HepG2 (cell line): ENCODE measurements around the gene PCNT. TPM values are rescaled to one million over a fixed set of nuclear protein-coding genes. Genes with fewer than 3 reads are reported as not detected.

Experiments
- BCL6 ChIP-seq: IDR thresholded peaks from 2 replicates; pipeline ENCODE4 v1.6.1; 2016; ENCODE audit warnings: missing genetic modification reagents, missing compliant biosample characterization
- CREB1 ChIP-seq, 2 experiments: fragments of 450-650 bp in 1 of 2; IDR thresholded peaks; 2 replicates each; pipeline ENCODE4 v1.6.1; 2016 to 2017; ENCODE audit warnings: control low read depth in 1 of 2, mild to moderate bottlenecking in 1 of 2, missing compliant biosample characterization in 1 of 2, missing genetic modification characterization in 1 of 2
- HMG20A ChIP-seq: IDR thresholded peaks from 2 replicates; pipeline ENCODE4 v1.6.1; 2016; ENCODE audit warnings: borderline replicate concordance
- ISX ChIP-seq: sonication (generic); formaldehyde crosslinking; conservative IDR thresholded peaks from 2 replicates; pipeline ENCODE4 v1.5.0; 2020; ENCODE audit warnings: missing genetic modification reagents
- KAT8 ChIP-seq: IDR thresholded peaks from 2 replicates; pipeline ENCODE4 v1.6.1; 2016; ENCODE audit warnings: missing genetic modification reagents, missing compliant biosample characterization
- NFIC ChIP-seq: IDR thresholded peaks from 2 replicates; pipeline ENCODE4 v1.6.1; 2012; ENCODE audit warnings: mild to moderate bottlenecking, low read length, inconsistent platforms
- NKX3-1 ChIP-seq: sonication (generic); formaldehyde crosslinking; IDR thresholded peaks from 2 replicates; pipeline ENCODE4 v1.5.0; 2020; ENCODE audit warnings: missing genetic modification reagents
- NR2C2 ChIP-seq: sonication (generic); formaldehyde crosslinking; IDR thresholded peaks from 2 replicates; pipeline ENCODE4 v1.4.0; 2020; ENCODE audit warnings: missing genetic modification reagents, mild to moderate bottlenecking, moderate library complexity, borderline replicate concordance
- ONECUT2 ChIP-seq: sonication (generic); formaldehyde crosslinking; IDR thresholded peaks from 2 replicates; pipeline ENCODE4 v1.4.0; 2020; ENCODE audit warnings: missing genetic modification reagents
- PHF5A ChIP-seq: IDR thresholded peaks from one replicate; pipeline ENCODE4 v1.6.1; 2018; ENCODE audit warnings: low read depth, missing genetic modification reagents; ENCODE audit not compliant: unreplicated experiment
- SNAPC2 ChIP-seq: sonication (generic); formaldehyde crosslinking; IDR thresholded peaks from 2 replicates; pipeline ENCODE4 v1.8.1; 2022; ENCODE audit warnings: mild to moderate bottlenecking, missing genetic modification reagents
- THYN1 ChIP-seq: sonication (generic); formaldehyde crosslinking; IDR thresholded peaks from 2 replicates; pipeline ENCODE4 v1.8.1; 2023; ENCODE audit warnings: low read depth, mild to moderate bottlenecking, moderate library complexity, missing genetic modification reagents, borderline replicate concordance
- ZNF230 ChIP-seq: sonication (generic); formaldehyde crosslinking; IDR thresholded peaks from 2 replicates; pipeline ENCODE4 v1.4.0; 2020; ENCODE audit warnings: mild to moderate bottlenecking, missing genetic modification reagents
- ZNF572 ChIP-seq: sonication (generic); formaldehyde crosslinking; IDR thresholded peaks from 2 replicates; pipeline ENCODE4 v1.5.1; 2020; ENCODE audit warnings: mild to moderate bottlenecking, missing genetic modification reagents
- ZNF747 ChIP-seq: sonication (generic); formaldehyde crosslinking; IDR thresholded peaks from 2 replicates; pipeline ENCODE4 v1.8.1; 2023; ENCODE audit warnings: missing genetic modification reagents, mild to moderate bottlenecking, borderline replicate concordance
- ZNF761 ChIP-seq: sonication (generic); formaldehyde crosslinking; conservative IDR thresholded peaks from 2 replicates; pipeline ENCODE4 v1.4.0; 2020; ENCODE audit warnings: mild to moderate bottlenecking, missing genetic modification reagents
- ZSCAN21 ChIP-seq: sonication (generic); formaldehyde crosslinking; IDR thresholded peaks from 2 replicates; pipeline ENCODE4 v1.8.0; 2022; ENCODE audit warnings: mild to moderate bottlenecking, missing genetic modification reagents, moderate library complexity, borderline replicate concordance
- ZSCAN25 ChIP-seq: sonication (generic); formaldehyde crosslinking; IDR thresholded peaks from 2 replicates; pipeline ENCODE4 v1.8.0; 2022; ENCODE audit warnings: mild to moderate bottlenecking, missing genetic modification reagents
- polyA plus RNA-seq, 8 experiments: library from polyadenylated mRNA; depleted of rRNA in 3 of 8; stranded (reverse) in 7 of 8; unstranded in 1 of 8; fragments of >200 nt; fragmentation: Illumina TruSeq in 4 of 8; extraction: Trizol in 4 of 8; gene quantifications; 2 replicates each; pipeline versions ENCODE4 v1.2.1 to v1.2.3, GENCODE V29; 2011 to 2016; ENCODE audit warnings: low read depth in 4 of 8, missing spikeins in 1 of 8, mixed read lengths in 1 of 8; ENCODE audit not compliant: insufficient read depth in 1 of 8
- total RNA-seq, 5 experiments: library from RNA; depleted of rRNA; stranded (reverse); fragments of >200 nt; fragmentation: Illumina TruSeq; extraction: Trizol; gene quantifications; 2 replicates each; pipeline ENCODE4 v1.2.3, GENCODE V29; 2016; ENCODE audit warnings: low read depth in 1 of 5
- TF ChIP-seq, protein P1 (sequence below): sonication (generic); formaldehyde crosslinking; IDR thresholded peaks from 2 replicates; pipeline ENCODE4 v1.4.0; 2020; ENCODE audit warnings: missing genetic modification reagents
- TF ChIP-seq, protein P2 (sequence below): sonication (generic); formaldehyde crosslinking; IDR thresholded peaks from 2 replicates; pipeline ENCODE4 v1.8.1; 2023; ENCODE audit warnings: mild to moderate bottlenecking, missing genetic modification reagents
- TF ChIP-seq, protein P3 (sequence below): sonication (generic); formaldehyde crosslinking; IDR thresholded peaks from 2 replicates; pipeline ENCODE4 v1.4.0; 2020; ENCODE audit warnings: missing genetic modification reagents
- TF ChIP-seq, protein P4 (sequence below): sonication (generic); formaldehyde crosslinking; IDR thresholded peaks from 2 replicates; pipeline ENCODE4 v1.4.0; 2020; ENCODE audit warnings: mild to moderate bottlenecking, missing genetic modification reagents
- TF ChIP-seq, protein P5 (sequence below): sonication (generic); formaldehyde crosslinking; IDR thresholded peaks from 2 replicates; pipeline ENCODE4 v1.4.0; 2020; ENCODE audit warnings: mild to moderate bottlenecking, missing genetic modification reagents
- TF ChIP-seq, protein P6 (sequence below): sonication (generic); formaldehyde crosslinking; IDR thresholded peaks from 2 replicates; pipeline ENCODE4 v1.8.0; 2022; ENCODE audit warnings: missing genetic modification reagents, mild to moderate bottlenecking, borderline replicate concordance

Gene PCNT
- total and polyA plus RNA-seq, 2 of the 13 experiments (the other 11 are each of a cell fraction or from before 2014, with no cell fraction given): 5.6 to 12.4 TPM

DNA sequence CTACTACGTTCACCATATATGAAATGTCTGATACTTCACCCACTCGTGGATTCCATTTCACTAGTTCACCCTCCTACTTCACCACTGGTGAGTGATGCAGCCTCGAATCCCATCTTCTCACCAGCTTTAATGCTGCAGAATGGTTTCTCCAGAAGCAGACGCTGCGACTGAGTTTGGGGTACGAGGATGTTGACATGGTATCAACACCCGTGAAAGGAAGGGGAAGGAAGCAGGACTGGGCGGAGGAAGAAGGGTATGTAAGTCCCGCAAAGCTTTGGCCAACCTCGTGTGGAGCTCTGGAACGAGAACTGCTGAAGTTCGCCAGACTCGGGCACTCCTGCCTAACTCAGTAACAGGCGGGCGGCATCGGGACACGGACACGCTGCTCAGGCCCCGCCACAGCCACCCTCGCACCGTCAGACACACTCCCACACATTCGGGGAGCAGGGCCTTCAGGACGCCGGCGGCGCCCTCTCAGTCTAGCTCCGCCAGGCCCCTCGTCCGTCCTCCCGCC is 133.9 kb downstream of the PCNT start (continued):
- TF ChIP-seq ZNF747 (CRISPR knock-in tag) (no peak), ZSCAN25 (CRISPR knock-in tag) (no peak), THYN1 (CRISPR knock-in tag) (no peak), ISX (no peak), NKX3-1 (no peak; the same call in 1 of the 2 replicates), ONECUT2 (CRISPR knock-in tag) (0 out of 2 replicates have a peak, but pooled peaks have one; percentile 7), ZSCAN21 (CRISPR knock-in tag) (no peak), ZNF572 (CRISPR knock-in tag) (no peak), PHF5A (CRISPR knock-in tag) (no peak), NFIC (no peak), CREB1 (IDR thresholded peaks at IDR 0.05) (no peak), CREB1 (CRISPR knock-in tag; IDR thresholded peaks at IDR 0.05) (no peak), HMG20A (CRISPR knock-in tag) (no peak), BCL6 (CRISPR knock-in tag) (0 out of 2 replicates have a peak, but pooled peaks have one; percentile 16), NR2C2 (no peak), ZNF230 (CRISPR knock-in tag) (no peak), KAT8 (CRISPR knock-in tag) (no peak), SNAPC2 (0 out of 2 replicates have a peak, but pooled peaks have one; percentile 4), ZNF761 (no peak)
- TF ChIP-seq, protein P1, sequence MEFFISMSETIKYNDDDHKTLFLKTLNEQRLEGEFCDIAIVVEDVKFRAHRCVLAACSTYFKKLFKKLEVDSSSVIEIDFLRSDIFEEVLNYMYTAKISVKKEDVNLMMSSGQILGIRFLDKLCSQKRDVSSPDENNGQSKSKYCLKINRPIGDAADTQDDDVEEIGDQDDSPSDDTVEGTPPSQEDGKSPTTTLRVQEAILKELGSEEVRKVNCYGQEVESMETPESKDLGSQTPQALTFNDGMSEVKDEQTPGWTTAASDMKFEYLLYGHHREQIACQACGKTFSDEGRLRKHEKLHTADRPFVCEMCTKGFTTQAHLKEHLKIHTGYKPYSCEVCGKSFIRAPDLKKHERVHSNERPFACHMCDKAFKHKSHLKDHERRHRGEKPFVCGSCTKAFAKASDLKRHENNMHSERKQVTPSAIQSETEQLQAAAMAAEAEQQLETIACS (CRISPR knock-in tag): no peak
- TF ChIP-seq, protein P2, sequence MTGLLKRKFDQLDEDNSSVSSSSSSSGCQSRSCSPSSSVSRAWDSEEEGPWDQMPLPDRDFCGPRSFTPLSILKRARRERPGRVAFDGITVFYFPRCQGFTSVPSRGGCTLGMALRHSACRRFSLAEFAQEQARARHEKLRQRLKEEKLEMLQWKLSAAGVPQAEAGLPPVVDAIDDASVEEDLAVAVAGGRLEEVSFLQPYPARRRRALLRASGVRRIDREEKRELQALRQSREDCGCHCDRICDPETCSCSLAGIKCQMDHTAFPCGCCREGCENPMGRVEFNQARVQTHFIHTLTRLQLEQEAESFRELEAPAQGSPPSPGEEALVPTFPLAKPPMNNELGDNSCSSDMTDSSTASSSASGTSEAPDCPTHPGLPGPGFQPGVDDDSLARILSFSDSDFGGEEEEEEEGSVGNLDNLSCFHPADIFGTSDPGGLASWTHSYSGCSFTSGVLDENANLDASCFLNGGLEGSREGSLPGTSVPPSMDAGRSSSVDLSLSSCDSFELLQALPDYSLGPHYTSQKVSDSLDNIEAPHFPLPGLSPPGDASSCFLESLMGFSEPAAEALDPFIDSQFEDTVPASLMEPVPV: 0 out of 2 replicates have a peak, but pooled peaks have one; percentile 76
- TF ChIP-seq, protein P3, sequence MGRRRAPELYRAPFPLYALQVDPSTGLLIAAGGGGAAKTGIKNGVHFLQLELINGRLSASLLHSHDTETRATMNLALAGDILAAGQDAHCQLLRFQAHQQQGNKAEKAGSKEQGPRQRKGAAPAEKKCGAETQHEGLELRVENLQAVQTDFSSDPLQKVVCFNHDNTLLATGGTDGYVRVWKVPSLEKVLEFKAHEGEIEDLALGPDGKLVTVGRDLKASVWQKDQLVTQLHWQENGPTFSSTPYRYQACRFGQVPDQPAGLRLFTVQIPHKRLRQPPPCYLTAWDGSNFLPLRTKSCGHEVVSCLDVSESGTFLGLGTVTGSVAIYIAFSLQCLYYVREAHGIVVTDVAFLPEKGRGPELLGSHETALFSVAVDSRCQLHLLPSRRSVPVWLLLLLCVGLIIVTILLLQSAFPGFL (CRISPR knock-in tag): no peak
- TF ChIP-seq, protein P4, sequence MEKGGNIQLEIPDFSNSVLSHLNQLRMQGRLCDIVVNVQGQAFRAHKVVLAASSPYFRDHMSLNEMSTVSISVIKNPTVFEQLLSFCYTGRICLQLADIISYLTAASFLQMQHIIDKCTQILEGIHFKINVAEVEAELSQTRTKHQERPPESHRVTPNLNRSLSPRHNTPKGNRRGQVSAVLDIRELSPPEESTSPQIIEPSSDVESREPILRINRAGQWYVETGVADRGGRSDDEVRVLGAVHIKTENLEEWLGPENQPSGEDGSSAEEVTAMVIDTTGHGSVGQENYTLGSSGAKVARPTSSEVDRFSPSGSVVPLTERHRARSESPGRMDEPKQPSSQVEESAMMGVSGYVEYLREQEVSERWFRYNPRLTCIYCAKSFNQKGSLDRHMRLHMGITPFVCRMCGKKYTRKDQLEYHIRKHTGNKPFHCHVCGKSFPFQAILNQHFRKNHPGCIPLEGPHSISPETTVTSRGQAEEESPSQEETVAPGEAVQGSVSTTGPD (CRISPR knock-in tag): no peak
- TF ChIP-seq, protein P5, sequence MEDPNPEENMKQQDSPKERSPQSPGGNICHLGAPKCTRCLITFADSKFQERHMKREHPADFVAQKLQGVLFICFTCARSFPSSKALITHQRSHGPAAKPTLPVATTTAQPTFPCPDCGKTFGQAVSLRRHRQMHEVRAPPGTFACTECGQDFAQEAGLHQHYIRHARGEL (CRISPR knock-in tag): no peak
- TF ChIP-seq, protein P6, sequence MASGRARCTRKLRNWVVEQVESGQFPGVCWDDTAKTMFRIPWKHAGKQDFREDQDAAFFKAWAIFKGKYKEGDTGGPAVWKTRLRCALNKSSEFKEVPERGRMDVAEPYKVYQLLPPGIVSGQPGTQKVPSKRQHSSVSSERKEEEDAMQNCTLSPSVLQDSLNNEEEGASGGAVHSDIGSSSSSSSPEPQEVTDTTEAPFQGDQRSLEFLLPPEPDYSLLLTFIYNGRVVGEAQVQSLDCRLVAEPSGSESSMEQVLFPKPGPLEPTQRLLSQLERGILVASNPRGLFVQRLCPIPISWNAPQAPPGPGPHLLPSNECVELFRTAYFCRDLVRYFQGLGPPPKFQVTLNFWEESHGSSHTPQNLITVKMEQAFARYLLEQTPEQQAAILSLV (CRISPR knock-in tag): no peak
